ENCODE results near the gene POLR3H. TPM values are rescaled to one million over a fixed set of nuclear protein-coding genes. Genes with fewer than 3 reads are reported as not detected.

POLR3H gene
- polyA plus RNA-seq, 1 donor (not counting 4 experiments of a cell fraction or from before 2014, with no cell fraction given), result 44.7 TPM

DNA sequence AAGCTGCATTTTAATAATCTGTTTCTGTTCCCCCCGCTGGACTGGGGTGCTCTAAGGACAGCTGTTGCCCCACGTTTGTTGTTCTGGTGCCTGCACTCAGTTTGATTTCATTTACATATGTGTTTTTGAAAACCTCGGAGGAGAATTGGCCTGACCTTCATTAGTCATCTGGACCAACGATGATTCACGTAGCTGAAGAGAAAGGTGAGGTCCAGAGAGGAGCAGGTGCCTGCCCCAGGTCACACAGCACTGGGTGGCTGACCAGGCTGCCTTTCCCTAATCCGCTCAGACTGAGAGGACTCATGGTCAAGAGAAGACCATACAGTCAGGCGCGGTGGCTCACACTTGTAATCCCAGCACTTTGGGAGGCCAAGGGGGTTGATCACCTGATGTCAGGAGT lies 20.3 kb upstream of the POLR3H start:
- FAIRE-seq (no peak), DNase-seq (ENCODE audit: low read depth, low spot score) (no peak)
- no peak overlapping the region for H3K4me2 ChIP-seq (ENCODE audit: control insufficient read depth, extremely low read depth, insufficient read depth, low read depth, low read length)
- H3K9ac ChIP-seq (ENCODE audit: control insufficient read depth, extremely low read depth, insufficient read depth, low read length), result no peak overlapping the region
- no peak overlapping the region for H2AFZ ChIP-seq (ENCODE audit: control insufficient read depth, low read length)
- dilution Hi-C loops (cut with MboI; ENCODE audit: extremely low pct_ligation_motif_present, low sequenced_read_pairs), result no loop called here
- H3K9me1 ChIP-seq (ENCODE audit: control insufficient read depth, extremely low read depth, insufficient read depth, low read length), result no peaks in the 10 kb centered on the region
- no peak for TF ChIP-seq EZH2 (IDR thresholded peaks at IDR 0.05; ENCODE audit: low read length)
- TF ChIP-seq, protein P1, sequence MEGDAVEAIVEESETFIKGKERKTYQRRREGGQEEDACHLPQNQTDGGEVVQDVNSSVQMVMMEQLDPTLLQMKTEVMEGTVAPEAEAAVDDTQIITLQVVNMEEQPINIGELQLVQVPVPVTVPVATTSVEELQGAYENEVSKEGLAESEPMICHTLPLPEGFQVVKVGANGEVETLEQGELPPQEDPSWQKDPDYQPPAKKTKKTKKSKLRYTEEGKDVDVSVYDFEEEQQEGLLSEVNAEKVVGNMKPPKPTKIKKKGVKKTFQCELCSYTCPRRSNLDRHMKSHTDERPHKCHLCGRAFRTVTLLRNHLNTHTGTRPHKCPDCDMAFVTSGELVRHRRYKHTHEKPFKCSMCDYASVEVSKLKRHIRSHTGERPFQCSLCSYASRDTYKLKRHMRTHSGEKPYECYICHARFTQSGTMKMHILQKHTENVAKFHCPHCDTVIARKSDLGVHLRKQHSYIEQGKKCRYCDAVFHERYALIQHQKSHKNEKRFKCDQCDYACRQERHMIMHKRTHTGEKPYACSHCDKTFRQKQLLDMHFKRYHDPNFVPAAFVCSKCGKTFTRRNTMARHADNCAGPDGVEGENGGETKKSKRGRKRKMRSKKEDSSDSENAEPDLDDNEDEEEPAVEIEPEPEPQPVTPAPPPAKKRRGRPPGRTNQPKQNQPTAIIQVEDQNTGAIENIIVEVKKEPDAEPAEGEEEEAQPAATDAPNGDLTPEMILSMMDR (optimal IDR thresholded peaks at IDR 0.05 in 1 of 3, IDR thresholded peaks at IDR 0.05 in 1 of 3, conservative IDR thresholded peaks at IDR 0.05 in 1 of 3; ENCODE audit: extremely low read depth in 1 of 3, insufficient read depth in 2 of 3, low read length in 3 of 3), result no peak
- H3K27me3 ChIP-seq (ENCODE audit: control insufficient read depth, extremely low read depth, insufficient read depth, low read length), result peaks cover 28% of the 10 kb centered on the region
- H3K4me3 ChIP-seq (ENCODE audit: control insufficient read depth in 2 of 3, extremely low read depth in 1 of 3, insufficient read depth in 2 of 3, low read depth in 1 of 3, low read length in 3 of 3), result no peak overlapping the region
- no peaks in the 10 kb centered on the region for H3K36me3 ChIP-seq (ENCODE audit: control insufficient read depth in 2 of 2, extremely low read depth in 1 of 2, insufficient read depth in 2 of 2, low read length in 2 of 2)
- no peaks in the 10 kb centered on the region for H3K9me3 ChIP-seq (ENCODE audit: control insufficient read depth, low read depth, low read length)
- H3K27ac ChIP-seq (ENCODE audit: control insufficient read depth, insufficient read depth, low read length), result no peak overlapping the region
- H4K20me1 ChIP-seq (ENCODE audit: control insufficient read depth, extremely low read depth, insufficient read depth, low read length), result no peaks in the 10 kb centered on the region
- H3K4me1 ChIP-seq (ENCODE audit: control insufficient read depth, extremely low read depth, insufficient read depth, low read length), result peaks cover 11% of the 10 kb centered on the region
- H3K79me2 ChIP-seq (ENCODE audit: control insufficient read depth, insufficient read depth, low read length), result no peaks in the 10 kb centered on the region

DNA sequence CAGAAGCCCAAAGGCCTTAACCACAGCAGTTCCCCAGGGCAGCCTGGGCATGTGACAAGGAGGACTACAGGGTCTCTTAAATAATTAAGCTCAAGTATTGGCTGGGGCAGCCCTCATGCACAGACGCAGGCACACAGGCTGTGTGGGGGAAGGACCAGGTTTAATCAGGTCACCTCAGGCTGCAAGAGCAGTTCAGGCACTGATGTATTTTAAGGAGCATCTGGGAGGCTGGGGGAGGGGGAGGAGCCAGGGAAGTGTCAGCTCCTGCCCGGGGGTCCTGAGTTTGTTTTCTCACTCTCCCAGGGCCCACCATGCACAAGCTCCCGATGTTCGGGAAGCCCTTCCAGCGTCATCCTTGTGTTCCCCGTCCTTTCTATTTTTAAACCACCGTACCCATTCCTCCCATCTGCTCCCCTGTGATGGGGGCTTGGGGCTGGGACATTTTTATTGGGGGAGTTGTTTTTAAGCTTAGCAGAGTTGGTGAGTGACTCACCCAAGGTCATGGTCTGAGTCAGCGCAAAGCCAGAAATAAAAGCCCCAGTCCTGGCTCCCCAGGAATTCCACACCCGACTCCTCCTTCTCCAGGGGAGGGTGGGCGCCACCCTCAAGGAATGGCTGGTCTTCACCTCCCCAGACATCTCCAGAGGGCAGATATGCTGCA lies 18.9 kb upstream of the POLR3H start:
- Histone ChIP-seq H3K9me3 (ENCODE audit: control insufficient read depth, low read depth, low read length) (no peaks in the 10 kb centered on the region), H3K4me1 (ENCODE audit: control insufficient read depth, extremely low read depth, insufficient read depth, low read length) (peaks cover 11% of the 10 kb centered on the region), H2AFZ (ENCODE audit: control insufficient read depth, low read length) (no peak overlapping the region), H3K79me2 (ENCODE audit: control insufficient read depth, insufficient read depth, low read length) (no peaks in the 10 kb centered on the region), H3K4me3 (ENCODE audit: control insufficient read depth in 2 of 3, extremely low read depth in 1 of 3, insufficient read depth in 2 of 3, low read depth in 1 of 3, low read length in 3 of 3) (no peak overlapping the region), H3K9ac (ENCODE audit: control insufficient read depth, extremely low read depth, insufficient read depth, low read length) (no peak overlapping the region), H3K36me3 (ENCODE audit: control insufficient read depth in 2 of 2, extremely low read depth in 1 of 2, insufficient read depth in 2 of 2, low read length in 2 of 2) (no peaks in the 10 kb centered on the region), H3K4me2 (ENCODE audit: control insufficient read depth, extremely low read depth, insufficient read depth, low read depth, low read length) (no peak overlapping the region), H3K9me1 (ENCODE audit: control insufficient read depth, extremely low read depth, insufficient read depth, low read length) (no peaks in the 10 kb centered on the region), H3K27me3 (ENCODE audit: control insufficient read depth, extremely low read depth, insufficient read depth, low read length) (peaks cover 28% of the 10 kb centered on the region), H3K27ac (ENCODE audit: control insufficient read depth, insufficient read depth, low read length) (no peak overlapping the region), H4K20me1 (ENCODE audit: control insufficient read depth, extremely low read depth, insufficient read depth, low read length) (no peaks in the 10 kb centered on the region)
- TF ChIP-seq, protein P1 (optimal IDR thresholded peaks at IDR 0.05 in 1 of 3, IDR thresholded peaks at IDR 0.05 in 1 of 3, conservative IDR thresholded peaks at IDR 0.05 in 1 of 3; ENCODE audit: extremely low read depth in 1 of 3, insufficient read depth in 2 of 3, low read length in 3 of 3), result no peak
- no peak for TF ChIP-seq EZH2 (IDR thresholded peaks at IDR 0.05; ENCODE audit: low read length)
- DNase-seq (ENCODE audit: low read depth, low spot score), result no peak
- no peak for FAIRE-seq
- dilution Hi-C loops (cut with MboI; ENCODE audit: extremely low pct_ligation_motif_present, low sequenced_read_pairs), result no loop called here
